Measurements from ENCODE around the gene CFAP99.

Gene CFAP99

DNA sequence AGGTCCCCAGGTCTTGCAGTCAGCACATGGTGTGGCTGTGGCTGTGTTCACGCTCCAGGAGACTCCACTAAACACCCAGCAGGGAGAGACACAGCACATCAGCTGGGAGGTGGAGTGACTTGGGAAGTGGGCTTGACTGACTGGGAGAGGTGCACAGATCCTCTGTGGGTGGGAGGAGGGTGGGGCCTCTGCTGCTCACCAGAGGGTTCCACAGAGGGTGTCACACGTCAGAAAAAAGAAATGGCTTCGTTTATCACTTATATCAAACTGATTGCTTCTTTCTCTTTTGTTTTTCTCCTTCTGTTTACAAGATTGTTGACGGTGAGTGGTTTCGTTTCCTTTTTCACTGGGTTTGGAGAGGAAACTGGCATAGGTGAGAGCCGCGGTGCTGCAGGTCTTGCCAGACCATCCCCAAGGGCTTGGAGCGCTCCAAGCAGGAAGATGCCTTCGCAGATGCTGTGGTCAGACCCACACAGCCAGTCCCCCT, 92.9 kb downstream of the CFAP99 start:
- ATAC-seq: no peak
- no peak for TF ChIP-seq TCF4 (CRISPR knock-in tag; IDR thresholded peaks at IDR 0.05; ENCODE audit: borderline replicate concordance)
- TF ChIP-seq, protein P1, sequence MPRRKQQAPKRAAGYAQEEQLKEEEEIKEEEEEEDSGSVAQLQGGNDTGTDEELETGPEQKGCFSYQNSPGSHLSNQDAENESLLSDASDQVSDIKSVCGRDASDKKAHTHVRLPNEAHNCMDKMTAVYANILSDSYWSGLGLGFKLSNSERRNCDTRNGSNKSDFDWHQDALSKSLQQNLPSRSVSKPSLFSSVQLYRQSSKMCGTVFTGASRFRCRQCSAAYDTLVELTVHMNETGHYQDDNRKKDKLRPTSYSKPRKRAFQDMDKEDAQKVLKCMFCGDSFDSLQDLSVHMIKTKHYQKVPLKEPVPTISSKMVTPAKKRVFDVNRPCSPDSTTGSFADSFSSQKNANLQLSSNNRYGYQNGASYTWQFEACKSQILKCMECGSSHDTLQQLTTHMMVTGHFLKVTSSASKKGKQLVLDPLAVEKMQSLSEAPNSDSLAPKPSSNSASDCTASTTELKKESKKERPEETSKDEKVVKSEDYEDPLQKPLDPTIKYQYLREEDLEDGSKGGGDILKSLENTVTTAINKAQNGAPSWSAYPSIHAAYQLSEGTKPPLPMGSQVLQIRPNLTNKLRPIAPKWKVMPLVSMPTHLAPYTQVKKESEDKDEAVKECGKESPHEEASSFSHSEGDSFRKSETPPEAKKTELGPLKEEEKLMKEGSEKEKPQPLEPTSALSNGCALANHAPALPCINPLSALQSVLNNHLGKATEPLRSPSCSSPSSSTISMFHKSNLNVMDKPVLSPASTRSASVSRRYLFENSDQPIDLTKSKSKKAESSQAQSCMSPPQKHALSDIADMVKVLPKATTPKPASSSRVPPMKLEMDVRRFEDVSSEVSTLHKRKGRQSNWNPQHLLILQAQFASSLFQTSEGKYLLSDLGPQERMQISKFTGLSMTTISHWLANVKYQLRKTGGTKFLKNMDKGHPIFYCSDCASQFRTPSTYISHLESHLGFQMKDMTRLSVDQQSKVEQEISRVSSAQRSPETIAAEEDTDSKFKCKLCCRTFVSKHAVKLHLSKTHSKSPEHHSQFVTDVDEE (CRISPR knock-in tag; IDR thresholded peaks at IDR 0.05): no peak
- no peak for TF ChIP-seq SNAI2 (CRISPR knock-in tag; IDR thresholded peaks at IDR 0.05)
- TF ChIP-seq BACH2 (CRISPR knock-in tag; IDR thresholded peaks at IDR 0.05; ENCODE audit: borderline replicate concordance): no peak
- TF ChIP-seq, protein P2, sequence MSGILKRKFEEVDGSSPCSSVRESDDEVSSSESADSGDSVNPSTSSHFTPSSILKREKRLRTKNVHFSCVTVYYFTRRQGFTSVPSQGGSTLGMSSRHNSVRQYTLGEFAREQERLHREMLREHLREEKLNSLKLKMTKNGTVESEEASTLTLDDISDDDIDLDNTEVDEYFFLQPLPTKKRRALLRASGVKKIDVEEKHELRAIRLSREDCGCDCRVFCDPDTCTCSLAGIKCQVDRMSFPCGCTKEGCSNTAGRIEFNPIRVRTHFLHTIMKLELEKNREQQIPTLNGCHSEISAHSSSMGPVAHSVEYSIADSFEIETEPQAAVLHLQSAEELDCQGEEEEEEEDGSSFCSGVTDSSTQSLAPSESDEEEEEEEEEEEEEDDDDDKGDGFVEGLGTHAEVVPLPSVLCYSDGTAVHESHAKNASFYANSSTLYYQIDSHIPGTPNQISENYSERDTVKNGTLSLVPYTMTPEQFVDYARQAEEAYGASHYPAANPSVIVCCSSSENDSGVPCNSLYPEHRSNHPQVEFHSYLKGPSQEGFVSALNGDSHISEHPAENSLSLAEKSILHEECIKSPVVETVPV (CRISPR knock-in tag; IDR thresholded peaks at IDR 0.05): no peak
- no peak for TF ChIP-seq ESRRG (CRISPR knock-in tag; IDR thresholded peaks at IDR 0.05)
- no peak for TF ChIP-seq TOX (CRISPR knock-in tag; IDR thresholded peaks at IDR 0.05; ENCODE audit: borderline replicate concordance)
- no peak for TF ChIP-seq ZNF70 (CRISPR knock-in tag; IDR thresholded peaks at IDR 0.05)
- no peak for TF ChIP-seq ZFP30 (CRISPR knock-in tag; IDR thresholded peaks at IDR 0.05)
- TF ChIP-seq OSR1 (CRISPR knock-in tag; IDR thresholded peaks at IDR 0.05): no peak

Measured in SK-N-SH treated with all-trans-retinoic acid at 6 μM for 48 hours (cell line).